LNCaP clone FGC (cell line): ENCODE data around the gene MROH8.

ENCODE experiments used
- DNase-seq: peaks from one replicate; pipeline ENCODE4 v3.0.0-alpha.2; 2011; ENCODE audit warnings: low read depth
- H3K4me3 ChIP-seq: 2 replicates; pipeline ENCODE4 v1.5.1; 2011; ENCODE audit warnings: mild to moderate bottlenecking, low read depth, low read length, control low read depth
- CTCF ChIP-seq: IDR thresholded peaks from 2 replicates; pipeline ENCODE4 v1.5.1; 2012; ENCODE audit warnings: mild to moderate bottlenecking; ENCODE audit not compliant: control insufficient read depth, insufficient read depth; ENCODE audit errors: extremely low read depth

MROH8 gene

GRCh38 chr20:37178839-37179682 lies at the start of gene MROH8, which contains the start of gene RPN2:
Gene MROH8, minus strand, starts transcription at chr20:37179548.
Gene RPN2, plus strand, starts transcription at chr20:37179330. Its CDS starts 27 bp downstream, at chr20:37179357.
- no peak for TF ChIP-seq CTCF
- peak; percentile 94 for DNase-seq
- peak within 1 kb of the TSS; percentile 95 for H3K4me3 ChIP-seq

DNA sequence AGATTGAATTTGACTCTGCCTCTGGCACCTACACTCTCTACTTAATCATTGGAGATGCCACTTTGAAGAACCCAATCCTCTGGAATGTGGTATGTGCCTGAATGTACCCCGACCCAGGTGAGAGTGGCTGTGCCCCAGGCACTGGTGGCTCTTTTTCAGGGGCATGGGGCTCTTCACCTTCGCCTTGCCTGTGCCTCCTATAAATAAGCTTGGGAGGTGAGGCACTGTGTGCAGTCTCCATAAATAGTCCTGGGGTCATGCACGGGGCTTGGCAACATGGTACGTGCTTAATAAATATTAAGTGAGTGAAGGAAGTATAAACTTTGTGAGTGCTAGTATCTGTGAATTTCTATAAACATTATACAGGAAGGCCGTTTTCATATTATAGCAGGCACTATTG lies 49.3 kb upstream of the MROH8 start:
- no peak overlapping the region for H3K4me3 ChIP-seq
- DNase-seq: no peak
- no peak for TF ChIP-seq CTCF

- no peak for TF ChIP-seq CTCF
- H3K4me3 ChIP-seq: no peak overlapping the region
- DNase-seq: no peak
Observed at GRCh38 chr20:37228082-37228481, 48.7 kb upstream of the MROH8 start.

GRCh38 chr20:37226889-37227288 lies 47.5 kb upstream of the MROH8 start:
- TF ChIP-seq CTCF: no peak
- H3K4me3 ChIP-seq: no peak overlapping the region
- no peak for DNase-seq

- H3K4me3 ChIP-seq: no peak overlapping the region
- DNase-seq: no peak
- no peak for TF ChIP-seq CTCF
Observed at GRCh38 chr20:37225146-37225545, 45.8 kb upstream of the MROH8 start.

DNA sequence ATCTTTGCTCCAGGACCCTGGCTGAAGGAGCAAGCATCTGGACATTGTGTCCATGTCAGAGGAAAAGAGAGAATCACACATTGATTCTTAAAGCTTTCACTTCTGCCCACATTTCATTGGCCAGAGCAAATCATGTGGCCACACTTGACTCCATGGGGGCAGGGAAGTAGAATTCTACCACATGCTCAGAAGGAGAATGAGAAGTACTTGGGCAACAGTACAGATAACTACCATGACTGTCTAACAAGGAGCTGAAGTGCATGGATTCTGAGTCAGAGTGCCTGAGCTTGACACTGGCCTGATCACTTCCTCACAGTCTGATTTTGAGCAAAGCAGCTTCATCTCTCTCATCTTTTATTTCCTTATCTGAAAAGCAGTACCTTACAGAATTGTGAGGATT lies 43.7 kb upstream of the MROH8 start:
- no peak for DNase-seq

More for the DNA sequence above, 43.7 kb upstream of the MROH8 start:
- no peak for TF ChIP-seq CTCF
- H3K4me3 ChIP-seq: no peak overlapping the region
